ENCODE results near the gene ELAVL3.

- TF ChIP-seq CTCF (IDR thresholded peaks at IDR 0.05) (no peak), POLR2A (IDR thresholded peaks at IDR 0.05) (no peak)
These were observed 4.5 kb upstream of the ELAVL3 start for GRCh38 chr19:11485245-11485837.

Data from thyroid gland (tissue), 4 donors.